ENCODE data around the gene CATSPERE.

- TF ChIP-seq CTCF (IDR thresholded peaks at IDR 0.05) (no peak), POLR2A (IDR thresholded peaks at IDR 0.05) (no peak)
Measured at GRCh38 chr1:244447552-244447951, 13.5 kb upstream of the CATSPERE start.
